ENCODE results near the gene CYB5D1. TPM values are rescaled to one million over a fixed set of nuclear protein-coding genes. Genes with fewer than 3 reads are reported as not detected.

Gene CYB5D1
- total RNA-seq, 4 donors from 2014 or later: 14.9 to 29.5 (median 23.5) TPM

- Histone ChIP-seq H3K9me3 (no peaks in the 10 kb centered on the region), H3K4me1 (peaks cover 40 to 47% of the 10 kb centered on the region in 2 donors), H3K27me3 (no peaks in the 10 kb centered on the region), H3K27ac (peak overlapping the region; percentile 79 to 98 (median 92)), H3K36me3 (peaks cover 10 to 13% of the 10 kb centered on the region in 2 donors), H3K4me3 (replicated peaks in 1 of 3) (peak overlapping the region in 1 of 3 donors; percentile 49)
- intact Hi-C loops (cut with DNase I): no loop called here
- no peak for DNase-seq
- TF ChIP-seq POLR2A (IDR thresholded peaks at IDR 0.05): no peak
- TF ChIP-seq, protein P1, sequence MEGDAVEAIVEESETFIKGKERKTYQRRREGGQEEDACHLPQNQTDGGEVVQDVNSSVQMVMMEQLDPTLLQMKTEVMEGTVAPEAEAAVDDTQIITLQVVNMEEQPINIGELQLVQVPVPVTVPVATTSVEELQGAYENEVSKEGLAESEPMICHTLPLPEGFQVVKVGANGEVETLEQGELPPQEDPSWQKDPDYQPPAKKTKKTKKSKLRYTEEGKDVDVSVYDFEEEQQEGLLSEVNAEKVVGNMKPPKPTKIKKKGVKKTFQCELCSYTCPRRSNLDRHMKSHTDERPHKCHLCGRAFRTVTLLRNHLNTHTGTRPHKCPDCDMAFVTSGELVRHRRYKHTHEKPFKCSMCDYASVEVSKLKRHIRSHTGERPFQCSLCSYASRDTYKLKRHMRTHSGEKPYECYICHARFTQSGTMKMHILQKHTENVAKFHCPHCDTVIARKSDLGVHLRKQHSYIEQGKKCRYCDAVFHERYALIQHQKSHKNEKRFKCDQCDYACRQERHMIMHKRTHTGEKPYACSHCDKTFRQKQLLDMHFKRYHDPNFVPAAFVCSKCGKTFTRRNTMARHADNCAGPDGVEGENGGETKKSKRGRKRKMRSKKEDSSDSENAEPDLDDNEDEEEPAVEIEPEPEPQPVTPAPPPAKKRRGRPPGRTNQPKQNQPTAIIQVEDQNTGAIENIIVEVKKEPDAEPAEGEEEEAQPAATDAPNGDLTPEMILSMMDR (IDR thresholded peaks at IDR 0.05): no peak
- WGBS, 2 donors: 3 to 8% methylated on average over 8 of the region's 8 CpGs
These were observed 29.3 kb downstream of the CYB5D1 start for GRCh38 chr17:7887038-7887481.

- Histone ChIP-seq H3K27me3 (no peaks in the 10 kb centered on the region), H3K27ac (peak overlapping the region; percentile 81 to 98 (median 92)), H3K4me1 (peaks cover 40 to 45% of the 10 kb centered on the region in 2 donors), H3K9me3 (no peaks in the 10 kb centered on the region), H3K36me3 (peaks cover 10 to 13% of the 10 kb centered on the region in 2 donors), H3K4me3 (replicated peaks in 1 of 3) (peak overlapping the region in 1 of 3 donors; percentile 49)
- intact Hi-C loops (cut with DNase I): no loop called here
- TF ChIP-seq POLR2A (IDR thresholded peaks at IDR 0.05): peak in 1 of 2 donors; percentile 76
- TF ChIP-seq, protein P1 (IDR thresholded peaks at IDR 0.05): no peak
- peak; percentile 98 for DNase-seq
- 0 to 3% methylated on average over 29 to 34 of the region's 35 CpGs for WGBS, 2 donors
These were observed 29.8 kb downstream of the CYB5D1 start for GRCh38 chr17:7887482-7888183.

- TF ChIP-seq, protein P1 (IDR thresholded peaks at IDR 0.05): peak in 1 of 6 experiments; percentile 9
- TF ChIP-seq POLR2A (IDR thresholded peaks at IDR 0.05): no peak
- Histone ChIP-seq H3K27ac (peak within 1 kb of the TSS; percentile 81 to 98 (median 92)), H3K36me3 (peaks cover 10 to 16% of the 10 kb centered on the region in 2 donors), H3K4me3 (replicated peaks in 1 of 3) (peak within 1 kb of the TSS in 1 of 3 donors; percentile 26), H3K27me3 (no peaks in the 10 kb centered on the region), H3K4me1 (peaks cover 40 to 45% of the 10 kb centered on the region in 2 donors), H3K9me3 (no peaks in the 10 kb centered on the region)
- intact Hi-C loops (cut with DNase I): no loop called here
- peak; percentile 46 to 54 for DNase-seq
- WGBS, 2 donors: 46 to 47% methylated on average over 18 of the region's 18 CpGs
These were observed 30.5 kb downstream of the CYB5D1 start, which contains the start of gene CHD3 for GRCh38 chr17:7888184-7888920. TSS of gene CHD3 (plus strand) at chr17:7888789. CDS start at chr17:7889001, 212 bp downstream.

- Histone ChIP-seq H3K9me3 (no peaks in the 10 kb centered on the region), H3K4me1 (peaks cover 35 to 41% of the 10 kb centered on the region in 2 donors)
These were observed 31.6 kb downstream of the CYB5D1 start for GRCh38 chr17:7889166-7889955.

More at GRCh38 chr17:7889166-7889955, 31.6 kb downstream of the CYB5D1 start:
- Histone ChIP-seq H3K36me3 (peaks cover 19 to 26% of the 10 kb centered on the region in 2 donors), H3K4me3 (replicated peaks in 1 of 3) (no peak overlapping the region), H3K27me3 (no peaks in the 10 kb centered on the region), H3K27ac (peak overlapping the region; percentile 81 to 98 (median 92))
- peak; percentile 100 for DNase-seq
- intact Hi-C loops (cut with DNase I): no loop called here
- WGBS, 2 donors: 33 to 44% methylated on average over 8 to 11 of the region's 11 CpGs
- peak in 1 of 2 donors; percentile 53 for TF ChIP-seq POLR2A (IDR thresholded peaks at IDR 0.05)
- TF ChIP-seq, protein P1 (IDR thresholded peaks at IDR 0.05): peak in 5 of 6 experiments; percentile 54 to 78 (median 74)

Data from thyroid gland (tissue), 4 donors.